Ectodermal cell (in vitro differentiated cells): ENCODE data around the gene NAA60.
"Not testable (repeated sequence)": the region's sequence is repeated elsewhere in the genome, so short reads cannot be mapped to it uniquely, and the experiment has no call there.

Experiments
- H3K27ac ChIP-seq: 2 replicates; pipeline ENCODE4 v1.7.0; 2013; ENCODE audit warnings: mild to moderate bottlenecking, low read depth, low read length; ENCODE audit not compliant: insufficient read depth, poor library complexity, severe bottlenecking
- H3K27me3 ChIP-seq: 2 replicates; pipeline ENCODE4 v1.7.0; 2013; ENCODE audit warnings: mild to moderate bottlenecking, low read length; ENCODE audit not compliant: insufficient read depth, control insufficient read depth, poor library complexity, severe bottlenecking
- H3K36me3 ChIP-seq: one replicate; pipeline ENCODE4 v1.7.0; 2013; ENCODE audit warnings: low read length; ENCODE audit not compliant: control insufficient read depth, insufficient read depth
- H3K4me1 ChIP-seq: one replicate; pipeline ENCODE4 v1.7.0; 2013; ENCODE audit warnings: low read length; ENCODE audit not compliant: control insufficient read depth, insufficient read depth
- H3K4me3 ChIP-seq: 2 replicates; pipeline ENCODE4 v1.7.0; 2013; ENCODE audit warnings: low read depth, low read length, control low read depth; ENCODE audit not compliant: insufficient read depth
- H3K9me3 ChIP-seq: 2 replicates; pipeline ENCODE4 v1.7.0; 2013; ENCODE audit warnings: mild to moderate bottlenecking, low read length, moderate library complexity; ENCODE audit not compliant: control insufficient read depth
- WGBS, 2 experiments: methylation state at CpG; one replicate each; pipeline ENCODE4 v1.1.7; 2013; ENCODE audit warnings: missing lambda C conversion rate in 2 of 2; 5-methylcytosine and 5-hydroxymethylcytosine counted together

Gene NAA60

GRCh38 chr16:3495176-3495575 is 51.7 kb downstream of the NAA60 start, which contains the start of gene C16orf90:
Gene C16orf90, minus strand, starts transcription at chr16:3495489. Its CDS starts 68 bp downstream, at chr16:3495421.
- Histone ChIP-seq H3K27me3 (no peaks in the 10 kb centered on the region), H3K4me3 (no peak within 1 kb of the TSS), H3K27ac (no peak within 1 kb of the TSS), H3K4me1 (no peaks in the 10 kb centered on the region), H3K36me3 (no peaks in the 10 kb centered on the region), H3K9me3 (no peaks in the 10 kb centered on the region)
- 89 to 94% methylated on average over 3 of the region's 3 CpGs for WGBS, 2 experiments

GRCh38 chr16:3496386-3496785 is 52.9 kb downstream of the NAA60 start:
- Histone ChIP-seq H3K36me3 (no peaks in the 10 kb centered on the region), H3K9me3 (no peaks in the 10 kb centered on the region), H3K27me3 (no peaks in the 10 kb centered on the region), H3K4me3 (no peak overlapping the region), H3K27ac (no peak overlapping the region), H3K4me1 (no peaks in the 10 kb centered on the region)
- 95 to 96% methylated on average over 30 of the region's 30 CpGs for WGBS, 2 experiments

- H3K36me3 ChIP-seq, result no peaks in the 10 kb centered on the region
- peaks cover 8% of the 10 kb centered on the region for H3K4me1 ChIP-seq
- H3K4me3 ChIP-seq, result no peak overlapping the region
- H3K27me3 ChIP-seq, result no peaks in the 10 kb centered on the region
- WGBS, 2 experiments, result 77 to 81% methylated on average over 4 of the region's 4 CpGs
- no peak overlapping the region for H3K27ac ChIP-seq
- no peaks in the 10 kb centered on the region for H3K9me3 ChIP-seq
Observed at GRCh38 chr16:3497771-3498170, 54.3 kb downstream of the NAA60 start.

GRCh38 chr16:3498988-3499387 is 55.5 kb downstream of the NAA60 start:
- Histone ChIP-seq H3K9me3 (no peaks in the 10 kb centered on the region), H3K4me1 (peaks cover 8% of the 10 kb centered on the region), H3K4me3 (no peak overlapping the region), H3K27ac (no peak overlapping the region), H3K36me3 (no peaks in the 10 kb centered on the region), H3K27me3 (no peaks in the 10 kb centered on the region)
- WGBS, 2 experiments, result 91 to 94% methylated on average over 16 of the region's 16 CpGs

GRCh38 chr16:3501412-3501761 is 57.9 kb downstream of the NAA60 start:
- H3K27ac ChIP-seq, result peak overlapping the region; percentile 91
- H3K4me3 ChIP-seq, result peak overlapping the region; percentile 71
- WGBS, 2 experiments, result 28 to 29% methylated on average over 24 of the region's 24 CpGs
- H3K4me1 ChIP-seq, H3K9me3 ChIP-seq, H3K36me3 ChIP-seq, H3K27me3 ChIP-seq: not testable (repeated sequence)

GRCh38 chr16:3501783-3502400 is 58.4 kb downstream of the NAA60 start:
- peaks cover 10% of the 10 kb centered on the region for H3K36me3 ChIP-seq
- no peaks in the 10 kb centered on the region for H3K9me3 ChIP-seq
- no peak overlapping the region for H3K27ac ChIP-seq
- peak overlapping the region; percentile 71 for H3K4me3 ChIP-seq
- 81 to 82% methylated on average over 22 of the region's 22 CpGs for WGBS, 2 experiments
- H3K4me1 ChIP-seq, result peaks cover 8% of the 10 kb centered on the region
- no peaks in the 10 kb centered on the region for H3K27me3 ChIP-seq

GRCh38 chr16:3503523-3503922 is 60.0 kb downstream of the NAA60 start:
- no peaks in the 10 kb centered on the region for H3K9me3 ChIP-seq
- 92 to 95% methylated on average over 6 of the region's 6 CpGs for WGBS, 2 experiments
- peaks cover 10% of the 10 kb centered on the region for H3K36me3 ChIP-seq
- no peak overlapping the region for H3K4me3 ChIP-seq
- no peak overlapping the region for H3K27ac ChIP-seq
- peaks cover 8% of the 10 kb centered on the region for H3K4me1 ChIP-seq
- no peaks in the 10 kb centered on the region for H3K27me3 ChIP-seq

GRCh38 chr16:3508736-3509135 is 65.3 kb downstream of the NAA60 start:
- 89% methylated on average over 7 of the region's 7 CpGs for WGBS, 2 experiments

GRCh38 chr16:3509470-3509928 is 66.0 kb downstream of the NAA60 start:
- 93 to 97% methylated on average over 13 of the region's 13 CpGs for WGBS, 2 experiments
- H3K36me3 ChIP-seq, result peaks cover 34% of the 10 kb centered on the region

More at GRCh38 chr16:3508736-3509135, 65.3 kb downstream of the NAA60 start:
- Histone ChIP-seq H3K4me3 (no peak overlapping the region), H3K27ac (no peak overlapping the region), H3K27me3 (no peaks in the 10 kb centered on the region), H3K9me3 (no peaks in the 10 kb centered on the region), H3K4me1 (no peaks in the 10 kb centered on the region), H3K36me3 (peaks cover 34% of the 10 kb centered on the region)

GRCh38 chr16:3510416-3510815 is 66.9 kb downstream of the NAA60 start:
- Histone ChIP-seq H3K27me3 (no peaks in the 10 kb centered on the region), H3K36me3 (peaks cover 34% of the 10 kb centered on the region), H3K4me1 (no peaks in the 10 kb centered on the region)

More at GRCh38 chr16:3509470-3509928, 66.0 kb downstream of the NAA60 start:
- H3K4me1 ChIP-seq, result no peaks in the 10 kb centered on the region
- no peak overlapping the region for H3K4me3 ChIP-seq
- no peak overlapping the region for H3K27ac ChIP-seq
- H3K9me3 ChIP-seq, result no peaks in the 10 kb centered on the region
- H3K27me3 ChIP-seq, result no peaks in the 10 kb centered on the region

More at GRCh38 chr16:3510416-3510815, 66.9 kb downstream of the NAA60 start:
- WGBS, 2 experiments, result 95% methylated on average over 10 of the region's 10 CpGs
- Histone ChIP-seq H3K27ac (no peak overlapping the region), H3K9me3 (no peaks in the 10 kb centered on the region), H3K4me3 (no peak overlapping the region)
